Heart left ventricle (tissue), 16 donors: ENCODE results near the gene GLB1L. TPM values are rescaled to one million over a fixed set of nuclear protein-coding genes. Genes with fewer than 3 reads are reported as not detected.

Experiments
- ATAC-seq, 4 donors: fragments of 200-7000 bp; cut with Tn5 transposase; one replicate each; pipeline ENCODE4 v1.9.1; 2020 to 2022; ENCODE audit warnings: moderate library complexity in 4 of 4, mild to moderate bottlenecking in 3 of 4, moderate number of reproducible peaks in 1 of 4
- DNase-seq, 5 donors: peaks; one replicate each; pipeline ENCODE4 v3.0.0-alpha.2; 2020
- H3K27ac ChIP-seq, 12 donors: fragments of 200-600 bp; sonication (generic) in 4 of 12; one replicate each; pipeline versions ENCODE4 v1.5.0 to v1.8.0; 2016 to 2022; ENCODE audit warnings: mild to moderate bottlenecking in 2 of 12
- H3K27me3 ChIP-seq, 9 donors: fragments of 200-600 bp; sonication (generic) in 2 of 9; one replicate each; pipeline versions ENCODE4 v1.5.1 to v1.8.0; 2016 to 2022; ENCODE audit warnings: mild to moderate bottlenecking in 3 of 9
- H3K36me3 ChIP-seq, 9 donors: fragments of 200-600 bp; sonication (generic) in 2 of 9; one replicate each; pipeline versions ENCODE4 v1.5.0 to v1.8.0; 2018 to 2022; ENCODE audit warnings: mild to moderate bottlenecking in 2 of 9
- H3K4me1 ChIP-seq, 12 donors: fragments of 200-600 bp; sonication (generic) in 4 of 12; one replicate each; pipeline versions ENCODE4 v1.5.0 to v1.8.0; 2016 to 2022; ENCODE audit warnings: mild to moderate bottlenecking in 3 of 12
- H3K4me3 ChIP-seq, 12 donors: fragments of 200-600 bp; sonication (generic) in 4 of 12; one replicate each; pipeline versions ENCODE4 v1.5.0 to v1.8.0; 2017 to 2022; ENCODE audit warnings: mild to moderate bottlenecking in 9 of 12, moderate library complexity in 4 of 12
- H3K9me3 ChIP-seq, 12 donors: fragments of 200-600 bp; sonication (generic) in 4 of 12; one replicate each; pipeline versions ENCODE4 v1.5.0 to v1.8.0; 2016 to 2022; ENCODE audit warnings: mild to moderate bottlenecking in 1 of 12
- CTCF ChIP-seq, 12 donors: fragments of 200-600 bp; sonication (generic) in 4 of 12; IDR thresholded peaks; one replicate each; pipeline versions ENCODE4 v1.5.0 to v1.8.0; 2018 to 2022; ENCODE audit warnings: antibody characterized with exemption in 12 of 12, mild to moderate bottlenecking in 5 of 12
- POLR2A ChIP-seq, 2 donors: fragments of 450-650 bp; IDR thresholded peaks; one replicate each; pipeline ENCODE4 v1.6.1; 2017; ENCODE audit warnings: antibody characterized with exemption in 2 of 2, mild to moderate bottlenecking in 2 of 2, moderate library complexity in 2 of 2
- WGBS, 4 donors: extraction: QIAGEN DNeasy Blood & Tissue Kit in 2 of 4; methylation state at CpG; one replicate each; pipeline versions ENCODE4 v1.1.5 to v1.1.7; 2013 to 2018; 5-methylcytosine and 5-hydroxymethylcytosine counted together
- intact Hi-C, 10 donors: fragments of 100-400 bp; cut with DNase I; formaldehyde crosslinking; loops; one replicate each; pipeline versions ENCODE4 v1.11.1 to v1.14.2; 2022
- polyA plus RNA-seq, 2 donors: library from polyadenylated mRNA; stranded (reverse); fragments of 200-250 nt; gene quantifications; one replicate each; pipeline ENCODE4 v1.2.3, GENCODE V29; 2013
- total RNA-seq, 9 donors: library from RNA; depleted of rRNA in 2 of 9; stranded (reverse); fragments of >200 nt in 2 of 9; fragmentation: NEBNext Ultra II Directional in 3 of 9; extraction: Animal tissue kit (Norgen Biotek cat#: 25700) in 3 of 9; gene quantifications; one replicate each; pipeline versions ENCODE4 v1.1.0 to v1.2.4, GENCODE V29; 2016 to 2023
- donor health status: ischemic (EF 13 %, LVEDD 7.1; RV severe dilation, severe dysfunction).
- donor health status: healthy with polysubstance abuse.
- donor health status: DM: no; HTN: yes; CAD: no.
- donor health status: DM: no; HTN: no; CAD: no.
- donor health status: ischemic (EF 25% LVEDD 6.9; RV normal size, moderate dysfunction).
- donor health status: ischemic (EF 25% LVEDD 5.7; RV mildly dilated, moderate dysfunction).
- donor health status: healthy.
- donor health status: DM: yes; HTN: yes; CAD: no.
- donor health status: ischemic (EF 35%, LVEDD 5.7; RV mildly dilated, moderate dysfunction).
- donor health status: nonischemic (EF 11% LVEDD 7.7; RV severe dilation, severe dysfunction).
- donor health status: DM: yes; HTN: yes; CAD: no.
- donor health status: PGD.
- donor health status: ischemic (EF 29% LVEDD 5.4; RV normal size, mild dysfunction).
- donor health status: nonischemic (EF 23%, LVEDD 6.1; RV moderate dilation, normal function).

Gene GLB1L
- total and polyA plus RNA-seq, 11 donors, result 1.3 to 7.9 (median 2.4) TPM

DNA sequence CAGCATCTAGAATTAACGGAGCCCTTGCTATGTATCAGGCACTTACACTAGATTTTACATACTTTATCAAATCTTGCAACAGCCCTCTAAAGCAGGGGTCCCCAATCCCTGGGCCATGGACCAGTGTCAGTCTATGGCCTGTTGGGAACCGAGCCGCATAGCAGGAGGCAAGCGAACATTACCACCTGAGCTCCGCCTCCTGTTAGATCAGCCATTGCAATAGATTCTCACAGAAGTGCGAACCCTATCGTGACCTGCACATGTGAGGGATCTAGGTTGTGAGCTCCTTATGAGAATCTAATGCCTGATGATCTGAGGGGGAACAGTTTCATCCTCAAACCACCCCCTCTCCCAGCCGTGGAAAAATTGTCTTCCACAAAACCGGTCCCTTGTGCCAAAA lies 47.4 kb upstream of the GLB1L start:
- 85 to 96% (median 92%) methylated on average over 9 of the region's 9 CpGs for WGBS, 4 donors
- Histone ChIP-seq H3K9me3 (no peaks in the 10 kb centered on the region), H3K4me1 (peaks cover 0 to 25% (median 13%) of the 10 kb centered on the region in 12 donors), H3K36me3 (no peaks in the 10 kb centered on the region), H3K27ac (no peak overlapping the region), H3K27me3 (no peaks in the 10 kb centered on the region), H3K4me3 (no peak overlapping the region)
- DNase-seq, result peak in 1 of 5 donors; percentile 4
- intact Hi-C loops, result loop anchor here in 7 of 10 donors (5.0 to 10.0 kb wide), 6 partner anchors 45 to 238 kb away; partner anchors contain the start of genes DNPEP (in 2 of the 7), GLB1L (in 2 of the 7), STK16 (in 2 of the 7) and CNPPD1 (in 1 of the 7)
- TF ChIP-seq CTCF (IDR thresholded peaks at IDR 0.05) (no peak), POLR2A (IDR thresholded peaks at IDR 0.05) (no peak)
- no peak for ATAC-seq

DNA sequence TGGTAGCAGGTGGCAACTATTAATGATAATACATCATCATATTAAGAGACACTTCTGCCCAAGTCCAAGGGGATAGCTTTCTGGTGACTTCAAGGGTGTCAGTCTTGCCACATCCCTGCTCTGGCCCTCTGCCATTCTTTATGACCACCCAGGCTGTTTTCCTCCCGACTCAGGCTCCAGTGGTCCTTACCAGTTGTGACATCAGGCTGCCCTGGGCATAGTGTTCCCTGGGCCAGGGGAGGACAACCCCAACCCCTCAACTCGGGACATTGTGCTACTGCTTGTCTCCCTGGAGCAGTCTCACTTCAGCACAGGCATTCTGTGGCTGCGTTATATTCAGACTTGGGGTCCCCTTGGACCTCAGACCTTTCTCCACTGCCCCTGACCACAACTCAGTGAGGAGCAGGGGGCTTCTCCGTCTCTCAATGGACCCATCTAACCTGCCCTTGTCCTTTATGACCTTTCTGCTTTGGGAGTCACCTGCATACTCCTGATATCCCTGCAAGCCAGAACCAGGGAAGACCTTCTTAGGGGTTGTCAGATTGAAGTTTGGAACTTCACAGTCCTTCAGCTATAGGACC lies 46.8 kb upstream of the GLB1L start:
- Histone ChIP-seq H3K4me3 (no peak overlapping the region), H3K27me3 (no peaks in the 10 kb centered on the region), H3K4me1 (peaks cover 0 to 25% (median 13%) of the 10 kb centered on the region in 12 donors), H3K36me3 (no peaks in the 10 kb centered on the region), H3K9me3 (no peaks in the 10 kb centered on the region), H3K27ac (no peak overlapping the region)
- 74 to 77% (median 75%) methylated on average over 4 of the region's 4 CpGs for WGBS, 4 donors
- intact Hi-C loops, result loop anchor here in 7 of 10 donors (5.0 to 10.0 kb wide), 6 partner anchors 45 to 237 kb away; partner anchors contain the start of genes DNPEP (in 2 of the 7), GLB1L (in 2 of the 7), STK16 (in 2 of the 7) and CNPPD1 (in 1 of the 7)
- ATAC-seq (no peak), DNase-seq (peak in 1 of 5 donors; percentile 4)
- TF ChIP-seq POLR2A (IDR thresholded peaks at IDR 0.05), result no peak
- TF ChIP-seq CTCF (IDR thresholded peaks at IDR 0.05), result no peak

DNA sequence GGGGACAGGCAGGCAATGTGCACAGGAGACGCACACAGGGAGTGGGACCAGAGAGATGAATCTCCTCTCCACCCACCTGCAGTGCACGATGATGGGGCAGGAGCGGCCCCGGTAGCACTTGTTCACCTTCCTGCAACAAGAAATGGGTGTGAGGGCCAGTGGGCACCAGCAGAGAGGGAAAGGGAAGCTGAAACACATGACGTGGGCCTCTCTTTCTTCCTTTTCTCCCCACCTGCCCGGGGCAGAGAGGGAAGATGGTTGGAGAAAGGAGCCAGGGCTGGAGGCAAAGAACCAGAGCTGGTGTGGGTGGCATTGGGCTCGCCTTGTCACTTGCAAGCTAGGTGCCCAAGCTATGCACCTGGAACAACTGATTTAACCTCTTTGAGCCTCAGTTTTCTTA lies 46.1 kb upstream of the GLB1L start:
- Histone ChIP-seq H3K36me3 (peaks cover 0 to 3% (median 0%) of the 10 kb centered on the region in 9 donors), H3K4me3 (no peak overlapping the region), H3K9me3 (no peaks in the 10 kb centered on the region), H3K4me1 (peaks cover 0 to 25% (median 13%) of the 10 kb centered on the region in 12 donors), H3K27me3 (no peaks in the 10 kb centered on the region), H3K27ac (no peak overlapping the region)
- ATAC-seq (no peak), DNase-seq (peak in 1 of 5 donors; percentile 14)
- TF ChIP-seq POLR2A (IDR thresholded peaks at IDR 0.05), result no peak
- no peak for TF ChIP-seq CTCF (IDR thresholded peaks at IDR 0.05)
- intact Hi-C loops, result loop anchor here in 7 of 10 donors (5.0 to 10.0 kb wide), 6 partner anchors 44 to 237 kb away; partner anchors contain the start of genes DNPEP (in 2 of the 7), GLB1L (in 2 of the 7), STK16 (in 2 of the 7) and CNPPD1 (in 1 of the 7)
- 82 to 87% (median 83%) methylated on average over 7 of the region's 7 CpGs for WGBS, 4 donors

DNA sequence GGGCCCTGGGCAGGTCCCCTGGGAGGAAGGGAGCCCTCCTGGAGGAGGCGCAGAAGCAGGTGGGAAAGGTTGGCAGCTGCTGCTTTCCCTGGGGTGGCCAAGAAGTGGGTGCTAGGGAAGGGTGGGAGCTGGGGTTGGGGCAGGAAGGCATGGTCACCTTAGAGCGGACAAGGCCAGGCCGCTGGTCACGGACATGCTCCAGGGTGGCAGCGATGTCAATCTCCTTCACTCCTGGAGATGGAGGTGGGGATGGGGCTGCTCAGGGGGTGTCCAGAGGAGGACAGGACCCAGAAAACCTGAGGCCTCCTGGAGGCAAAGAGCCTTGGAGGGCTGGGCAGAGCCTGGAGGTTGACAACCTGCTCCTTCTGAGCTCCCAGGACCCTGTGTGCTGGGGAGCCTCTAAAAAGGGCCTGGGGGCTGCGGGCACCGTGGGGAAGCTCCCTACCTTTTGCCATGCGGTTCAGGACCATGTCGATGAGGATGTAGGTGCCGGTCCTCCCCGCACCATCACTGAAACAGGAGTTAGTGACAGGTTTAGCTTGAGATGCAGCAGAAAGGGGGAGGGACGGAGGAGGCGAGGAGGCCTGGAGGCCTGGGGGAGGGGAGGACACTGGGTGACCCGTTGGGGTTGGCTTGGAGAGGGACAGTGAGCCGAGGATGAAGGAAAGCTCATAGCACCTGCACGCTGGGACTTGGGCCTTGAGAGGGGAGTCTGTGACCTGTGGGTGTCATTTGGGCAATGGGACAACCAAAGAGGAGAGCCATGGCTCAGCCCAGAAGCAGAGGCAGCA lies 45.3 kb upstream of the GLB1L start:
- H3K36me3 ChIP-seq, result peaks cover 0 to 11% (median 2%) of the 10 kb centered on the region in 9 donors
- TF ChIP-seq CTCF (IDR thresholded peaks at IDR 0.05) (no peak), POLR2A (IDR thresholded peaks at IDR 0.05) (no peak)
- WGBS, 4 donors, result 85 to 87% (median 87%) methylated on average over 16 of the region's 16 CpGs
- H3K4me1 ChIP-seq, result peaks cover 0 to 25% (median 13%) of the 10 kb centered on the region in 12 donors
- ATAC-seq, result no peak
- H3K27me3 ChIP-seq, result no peaks in the 10 kb centered on the region
- H3K9me3 ChIP-seq, result no peaks in the 10 kb centered on the region
- peak overlapping the region in 4 of 12 donors; percentile 52 to 77 (median 73) for H3K27ac ChIP-seq
- peak in 1 of 5 donors; percentile 13 for DNase-seq
- H3K4me3 ChIP-seq, result no peak overlapping the region
- intact Hi-C loops, result loop anchor here in 7 of 10 donors (5.0 to 10.0 kb wide), 6 partner anchors 43 to 236 kb away; partner anchors contain the start of genes DNPEP (in 2 of the 7), GLB1L (in 2 of the 7), STK16 (in 2 of the 7) and CNPPD1 (in 1 of the 7)
